OCI-LY7 (cell line): ENCODE data around the gene PIM2.

Experiments used
- EZH2phosphoT487 ChIP-seq: fragments of 200-600 bp; sonication (generic); IDR thresholded peaks from 2 replicates; pipeline ENCODE4 v1.6.1; 2018; ENCODE audit warnings: low read depth, borderline replicate concordance, mild to moderate bottlenecking, mixed run types, antibody characterized with exemption, low read length, moderate library complexity, mixed read lengths
- TF ChIP-seq, protein P1 (sequence below): fragments of 200-600 bp; sonication (generic); conservative IDR thresholded peaks from 2 replicates; pipeline ENCODE4 v1.5.1; 2014; ENCODE audit warnings: mild to moderate bottlenecking, antibody characterized with exemption, low read length, moderate library complexity, mixed read lengths

DNA sequence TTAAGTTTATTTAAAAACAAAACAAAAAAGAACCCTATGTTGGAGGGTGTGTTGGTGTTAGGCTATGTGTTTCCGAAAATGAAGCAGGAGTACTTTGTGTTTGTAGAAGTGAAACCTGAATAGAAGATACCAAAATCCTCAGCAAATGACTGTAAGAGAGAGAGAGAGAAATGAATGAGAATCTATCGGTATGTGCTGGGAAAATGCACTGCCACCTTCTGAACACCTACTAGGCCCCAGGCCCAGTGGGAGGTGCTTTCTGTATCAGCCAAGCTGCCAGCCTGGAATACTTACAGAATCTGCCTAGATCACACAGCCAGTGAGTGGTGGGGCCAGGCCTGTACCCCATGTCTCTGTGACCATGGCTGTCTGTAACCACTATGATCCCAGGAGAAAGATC is 14.9 kb upstream of the PIM2 start:
- TF ChIP-seq, protein P1, sequence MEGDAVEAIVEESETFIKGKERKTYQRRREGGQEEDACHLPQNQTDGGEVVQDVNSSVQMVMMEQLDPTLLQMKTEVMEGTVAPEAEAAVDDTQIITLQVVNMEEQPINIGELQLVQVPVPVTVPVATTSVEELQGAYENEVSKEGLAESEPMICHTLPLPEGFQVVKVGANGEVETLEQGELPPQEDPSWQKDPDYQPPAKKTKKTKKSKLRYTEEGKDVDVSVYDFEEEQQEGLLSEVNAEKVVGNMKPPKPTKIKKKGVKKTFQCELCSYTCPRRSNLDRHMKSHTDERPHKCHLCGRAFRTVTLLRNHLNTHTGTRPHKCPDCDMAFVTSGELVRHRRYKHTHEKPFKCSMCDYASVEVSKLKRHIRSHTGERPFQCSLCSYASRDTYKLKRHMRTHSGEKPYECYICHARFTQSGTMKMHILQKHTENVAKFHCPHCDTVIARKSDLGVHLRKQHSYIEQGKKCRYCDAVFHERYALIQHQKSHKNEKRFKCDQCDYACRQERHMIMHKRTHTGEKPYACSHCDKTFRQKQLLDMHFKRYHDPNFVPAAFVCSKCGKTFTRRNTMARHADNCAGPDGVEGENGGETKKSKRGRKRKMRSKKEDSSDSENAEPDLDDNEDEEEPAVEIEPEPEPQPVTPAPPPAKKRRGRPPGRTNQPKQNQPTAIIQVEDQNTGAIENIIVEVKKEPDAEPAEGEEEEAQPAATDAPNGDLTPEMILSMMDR, result no peak
- TF ChIP-seq EZH2phosphoT487, result no peak
